Measurements from ENCODE around the gene GPR150.

Gene GPR150

GRCh38 chr5:95620030-95620869 is at the start of gene GPR150:
Gene GPR150, plus strand, starts transcription at chr5:95620087. Its CDS starts 189 bp downstream, at chr5:95620276.
- Histone ChIP-seq H3K27ac (ENCODE audit: low read length) (no peak within 1 kb of the TSS), H3K4me1 (ENCODE audit: control insufficient read depth, insufficient read depth, low read length) (peaks cover 16% of the 10 kb centered on the region), H3K9me3 (ENCODE audit: control insufficient read depth in 2 of 2, low read length in 2 of 2) (no peaks in the 10 kb centered on the region), H3K9ac (ENCODE audit: low read length in 2 of 2) (peak within 1 kb of the TSS in 1 of 2 donors; percentile 45), H3K27me3 (ENCODE audit: control insufficient read depth in 1 of 2, insufficient read depth in 2 of 2, low read length in 2 of 2) (peaks cover 3 to 32% of the 10 kb centered on the region in 2 donors), H3K36me3 (ENCODE audit: control insufficient read depth in 2 of 2, insufficient read depth in 2 of 2, low read length in 2 of 2) (no peaks in the 10 kb centered on the region), H3K4me3 (ENCODE audit: low read length in 2 of 2) (peak within 1 kb of the TSS; percentile 63 to 72)

DNA sequence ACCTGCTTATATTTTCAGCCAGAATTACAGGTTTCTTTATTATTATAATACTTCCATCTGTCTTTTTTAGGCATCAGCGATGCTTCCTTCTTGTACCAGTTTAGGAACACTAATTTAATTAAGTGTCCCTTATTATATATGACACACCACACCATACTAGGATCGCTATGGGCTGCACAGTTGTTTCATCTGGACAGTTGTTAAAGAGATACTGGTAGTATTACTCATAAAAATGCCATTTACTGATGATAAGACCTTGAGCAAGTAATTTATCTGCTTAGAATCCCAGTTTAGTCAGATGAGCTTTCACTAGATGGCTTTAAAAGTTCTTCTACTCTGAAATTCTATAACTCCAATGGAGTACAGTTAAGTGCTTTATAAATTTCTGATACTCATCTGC is 47.9 kb upstream of the GPR150 start:
- H3K4me1 ChIP-seq (ENCODE audit: control insufficient read depth, insufficient read depth, low read length), result no peaks in the 10 kb centered on the region
- H3K27ac ChIP-seq (ENCODE audit: low read length), result no peak overlapping the region
- H3K9ac ChIP-seq (ENCODE audit: low read length in 2 of 2), result no peak overlapping the region
- H3K36me3 ChIP-seq (ENCODE audit: control insufficient read depth in 2 of 2, insufficient read depth in 2 of 2, low read length in 2 of 2), result peaks cover 0 to 7% of the 10 kb centered on the region in 2 donors
- H3K27me3 ChIP-seq (ENCODE audit: control insufficient read depth in 1 of 2, insufficient read depth in 2 of 2, low read length in 2 of 2), result no peaks in the 10 kb centered on the region
- H3K9me3 ChIP-seq (ENCODE audit: control insufficient read depth in 2 of 2, low read length in 2 of 2), result no peaks in the 10 kb centered on the region
- no peak overlapping the region for H3K4me3 ChIP-seq (ENCODE audit: low read length in 2 of 2)

DNA sequence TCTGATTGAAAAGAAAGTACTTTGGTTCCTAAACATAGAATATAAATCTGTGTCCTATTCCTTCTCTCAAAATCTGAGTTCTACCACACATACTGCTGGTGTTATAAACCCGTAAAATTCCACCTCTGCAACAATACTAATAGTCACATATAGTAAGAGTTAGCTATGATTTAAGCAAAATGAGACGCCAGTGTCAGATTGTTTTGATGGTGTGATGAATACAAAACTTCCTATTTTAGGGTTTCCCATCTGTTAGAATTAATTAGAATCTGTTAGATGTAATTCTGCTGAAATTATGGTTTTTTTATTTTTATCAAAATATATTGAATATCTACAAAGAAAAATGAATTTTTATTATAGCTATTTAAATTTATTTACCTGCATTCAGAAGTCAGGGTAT is 38.3 kb upstream of the GPR150 start:
- no peaks in the 10 kb centered on the region for H3K4me1 ChIP-seq (ENCODE audit: control insufficient read depth, insufficient read depth, low read length)
- H3K36me3 ChIP-seq (ENCODE audit: control insufficient read depth in 2 of 2, insufficient read depth in 2 of 2, low read length in 2 of 2), result no peaks in the 10 kb centered on the region
- H3K27me3 ChIP-seq (ENCODE audit: control insufficient read depth in 1 of 2, insufficient read depth in 2 of 2, low read length in 2 of 2), result no peaks in the 10 kb centered on the region
- no peak overlapping the region for H3K9ac ChIP-seq (ENCODE audit: low read length in 2 of 2)
- no peaks in the 10 kb centered on the region for H3K9me3 ChIP-seq (ENCODE audit: control insufficient read depth in 2 of 2, low read length in 2 of 2)
- no peak overlapping the region for H3K27ac ChIP-seq (ENCODE audit: low read length)
- no peak overlapping the region for H3K4me3 ChIP-seq (ENCODE audit: low read length in 2 of 2)

- Histone ChIP-seq H3K9me3 (ENCODE audit: control insufficient read depth in 2 of 2, low read length in 2 of 2) (no peaks in the 10 kb centered on the region), H3K9ac (ENCODE audit: low read length in 2 of 2) (no peak overlapping the region), H3K27me3 (ENCODE audit: control insufficient read depth in 1 of 2, insufficient read depth in 2 of 2, low read length in 2 of 2) (no peaks in the 10 kb centered on the region), H3K27ac (ENCODE audit: low read length) (no peak overlapping the region), H3K4me1 (ENCODE audit: control insufficient read depth, insufficient read depth, low read length) (no peaks in the 10 kb centered on the region), H3K36me3 (ENCODE audit: control insufficient read depth in 2 of 2, insufficient read depth in 2 of 2, low read length in 2 of 2) (no peaks in the 10 kb centered on the region), H3K4me3 (ENCODE audit: low read length in 2 of 2) (no peak overlapping the region)
These were observed 35.9 kb upstream of the GPR150 start for GRCh38 chr5:95583992-95584391.

DNA sequence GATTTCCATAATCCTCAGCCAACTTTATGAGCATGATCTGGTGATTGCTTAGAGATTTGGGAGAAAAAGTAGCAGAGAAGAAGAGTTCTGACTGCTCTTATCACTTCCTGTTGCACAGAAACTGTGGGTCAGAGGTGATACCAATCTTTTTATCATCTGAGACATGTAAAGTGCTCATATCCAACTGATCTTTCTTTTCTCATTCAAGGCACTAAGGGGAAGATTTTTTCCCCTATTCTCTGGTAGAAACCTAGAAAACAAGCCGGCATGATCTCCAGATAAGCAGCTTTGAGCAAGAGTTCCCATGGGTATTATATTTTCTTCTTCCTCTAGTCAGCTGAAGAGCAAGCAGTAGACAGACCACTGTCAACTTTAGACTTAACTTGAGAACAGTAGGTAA is 29.0 kb upstream of the GPR150 start:
- Histone ChIP-seq H3K9me3 (ENCODE audit: control insufficient read depth in 2 of 2, low read length in 2 of 2) (no peaks in the 10 kb centered on the region), H3K4me3 (ENCODE audit: low read length in 2 of 2) (no peak overlapping the region), H3K36me3 (ENCODE audit: control insufficient read depth in 2 of 2, insufficient read depth in 2 of 2, low read length in 2 of 2) (no peaks in the 10 kb centered on the region), H3K27me3 (ENCODE audit: control insufficient read depth in 1 of 2, insufficient read depth in 2 of 2, low read length in 2 of 2) (no peaks in the 10 kb centered on the region), H3K9ac (ENCODE audit: low read length in 2 of 2) (no peak overlapping the region), H3K27ac (ENCODE audit: low read length) (no peak overlapping the region), H3K4me1 (ENCODE audit: control insufficient read depth, insufficient read depth, low read length) (no peaks in the 10 kb centered on the region)

GRCh38 chr5:95591490-95591901 is 28.4 kb upstream of the GPR150 start:
- Histone ChIP-seq H3K27me3 (ENCODE audit: control insufficient read depth in 1 of 2, insufficient read depth in 2 of 2, low read length in 2 of 2) (no peaks in the 10 kb centered on the region), H3K36me3 (ENCODE audit: control insufficient read depth in 2 of 2, insufficient read depth in 2 of 2, low read length in 2 of 2) (no peaks in the 10 kb centered on the region), H3K4me3 (ENCODE audit: low read length in 2 of 2) (no peak overlapping the region), H3K9ac (ENCODE audit: low read length in 2 of 2) (no peak overlapping the region), H3K27ac (ENCODE audit: low read length) (no peak overlapping the region), H3K4me1 (ENCODE audit: control insufficient read depth, insufficient read depth, low read length) (no peaks in the 10 kb centered on the region), H3K9me3 (ENCODE audit: control insufficient read depth in 2 of 2, low read length in 2 of 2) (no peaks in the 10 kb centered on the region)

- no peak overlapping the region for H3K4me3 ChIP-seq (ENCODE audit: low read length in 2 of 2)
- H3K4me1 ChIP-seq (ENCODE audit: control insufficient read depth, insufficient read depth, low read length), result no peaks in the 10 kb centered on the region
- H3K9me3 ChIP-seq (ENCODE audit: control insufficient read depth in 2 of 2, low read length in 2 of 2), result no peaks in the 10 kb centered on the region
- no peaks in the 10 kb centered on the region for H3K36me3 ChIP-seq (ENCODE audit: control insufficient read depth in 2 of 2, insufficient read depth in 2 of 2, low read length in 2 of 2)
- H3K27me3 ChIP-seq (ENCODE audit: control insufficient read depth in 1 of 2, insufficient read depth in 2 of 2, low read length in 2 of 2), result no peaks in the 10 kb centered on the region
- H3K27ac ChIP-seq (ENCODE audit: low read length), result no peak overlapping the region
- H3K9ac ChIP-seq (ENCODE audit: low read length in 2 of 2), result no peak overlapping the region
These were observed 24.5 kb upstream of the GPR150 start for GRCh38 chr5:95595289-95595931.

DNA sequence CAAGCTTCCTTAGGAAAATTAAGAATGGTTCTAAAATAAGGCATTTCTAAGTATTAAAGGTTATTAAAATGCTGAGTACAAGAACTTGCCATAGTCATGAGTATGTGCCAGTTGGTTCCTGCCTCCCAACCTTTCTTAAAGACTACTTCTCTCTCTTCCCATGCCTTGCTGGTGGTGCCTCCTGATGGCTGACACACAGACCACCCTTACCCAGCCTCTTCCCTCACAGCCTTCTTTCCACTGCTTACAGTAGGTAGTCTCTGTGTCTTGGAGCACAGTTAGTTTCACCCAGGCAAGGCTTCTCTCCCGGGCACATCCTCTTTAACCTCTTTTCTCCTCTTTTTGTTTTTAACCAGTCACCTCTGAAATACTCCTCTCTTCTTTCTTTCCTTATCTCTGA is 20.6 kb upstream of the GPR150 start:
- Histone ChIP-seq H3K36me3 (ENCODE audit: control insufficient read depth in 2 of 2, insufficient read depth in 2 of 2, low read length in 2 of 2) (no peaks in the 10 kb centered on the region), H3K27me3 (ENCODE audit: control insufficient read depth in 1 of 2, insufficient read depth in 2 of 2, low read length in 2 of 2) (no peaks in the 10 kb centered on the region), H3K9me3 (ENCODE audit: control insufficient read depth in 2 of 2, low read length in 2 of 2) (no peaks in the 10 kb centered on the region), H3K4me3 (ENCODE audit: low read length in 2 of 2) (no peak overlapping the region), H3K9ac (ENCODE audit: low read length in 2 of 2) (no peak overlapping the region), H3K27ac (ENCODE audit: low read length) (no peak overlapping the region), H3K4me1 (ENCODE audit: control insufficient read depth, insufficient read depth, low read length) (no peaks in the 10 kb centered on the region)

DNA sequence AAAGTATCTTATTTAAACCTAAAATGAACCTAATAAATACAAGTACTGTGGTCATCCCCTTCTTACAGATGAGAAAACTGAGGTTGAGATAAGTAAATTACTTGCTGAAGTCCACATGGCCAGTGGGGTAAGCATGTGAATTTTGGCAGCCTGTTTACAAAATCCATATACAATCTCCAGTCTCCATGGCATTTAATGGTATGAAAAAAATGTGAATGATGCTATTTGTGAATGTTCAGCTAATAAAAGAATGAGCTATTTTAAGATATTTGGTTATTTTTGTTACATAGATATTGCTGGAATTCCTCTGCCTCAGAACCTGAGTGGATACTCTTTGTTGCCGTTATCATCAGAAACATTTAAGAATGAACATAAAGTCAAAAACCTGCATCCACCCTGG is 19.3 kb upstream of the GPR150 start:
- H3K36me3 ChIP-seq (ENCODE audit: control insufficient read depth in 2 of 2, insufficient read depth in 2 of 2, low read length in 2 of 2), result no peaks in the 10 kb centered on the region
- no peak overlapping the region for H3K9ac ChIP-seq (ENCODE audit: low read length in 2 of 2)
- H3K27me3 ChIP-seq (ENCODE audit: control insufficient read depth in 1 of 2, insufficient read depth in 2 of 2, low read length in 2 of 2), result no peaks in the 10 kb centered on the region
- no peaks in the 10 kb centered on the region for H3K4me1 ChIP-seq (ENCODE audit: control insufficient read depth, insufficient read depth, low read length)
- H3K27ac ChIP-seq (ENCODE audit: low read length), result no peak overlapping the region
- H3K9me3 ChIP-seq (ENCODE audit: control insufficient read depth in 2 of 2, low read length in 2 of 2), result no peaks in the 10 kb centered on the region
- H3K4me3 ChIP-seq (ENCODE audit: low read length in 2 of 2), result no peak overlapping the region

DNA sequence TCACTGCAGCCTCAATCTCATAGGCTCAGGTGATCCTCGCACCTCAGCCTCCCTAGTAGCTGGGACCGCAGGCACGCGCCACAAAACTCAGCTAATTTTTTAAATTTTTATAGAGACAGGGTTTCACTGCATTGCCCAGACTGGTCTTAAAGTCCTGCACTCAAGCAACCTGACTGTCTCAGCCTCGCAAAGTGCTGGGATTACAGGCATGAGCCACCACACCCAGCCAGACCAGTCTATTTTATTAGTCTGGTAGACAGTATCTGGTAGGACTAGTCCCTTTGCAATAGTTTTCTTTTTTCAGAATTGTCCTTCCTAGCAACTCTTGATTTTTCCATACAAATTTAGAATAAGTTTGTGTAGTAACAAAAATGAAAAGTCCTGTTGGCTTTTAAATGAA is 14.1 kb upstream of the GPR150 start:
- no peaks in the 10 kb centered on the region for H3K9me3 ChIP-seq (ENCODE audit: control insufficient read depth in 2 of 2, low read length in 2 of 2)
- no peaks in the 10 kb centered on the region for H3K27me3 ChIP-seq (ENCODE audit: control insufficient read depth in 1 of 2, insufficient read depth in 2 of 2, low read length in 2 of 2)
- H3K36me3 ChIP-seq (ENCODE audit: control insufficient read depth in 2 of 2, insufficient read depth in 2 of 2, low read length in 2 of 2), result no peaks in the 10 kb centered on the region
- H3K4me3 ChIP-seq (ENCODE audit: low read length in 2 of 2), result no peak overlapping the region
- H3K9ac ChIP-seq (ENCODE audit: low read length in 2 of 2), result no peak overlapping the region
- H3K4me1 ChIP-seq (ENCODE audit: control insufficient read depth, insufficient read depth, low read length), result no peaks in the 10 kb centered on the region
- no peak overlapping the region for H3K27ac ChIP-seq (ENCODE audit: low read length)

- H3K9ac ChIP-seq (ENCODE audit: low read length in 2 of 2), result no peak overlapping the region
- no peak overlapping the region for H3K27ac ChIP-seq (ENCODE audit: low read length)
- no peaks in the 10 kb centered on the region for H3K4me1 ChIP-seq (ENCODE audit: control insufficient read depth, insufficient read depth, low read length)
- H3K9me3 ChIP-seq (ENCODE audit: control insufficient read depth in 2 of 2, low read length in 2 of 2), result no peaks in the 10 kb centered on the region
- no peaks in the 10 kb centered on the region for H3K27me3 ChIP-seq (ENCODE audit: control insufficient read depth in 1 of 2, insufficient read depth in 2 of 2, low read length in 2 of 2)
- no peaks in the 10 kb centered on the region for H3K36me3 ChIP-seq (ENCODE audit: control insufficient read depth in 2 of 2, insufficient read depth in 2 of 2, low read length in 2 of 2)
- no peak overlapping the region for H3K4me3 ChIP-seq (ENCODE audit: low read length in 2 of 2)
These were observed 13.5 kb upstream of the GPR150 start for GRCh38 chr5:95606419-95606818.
